ENCODE data around the gene ALAS1.

Gene ALAS1

GRCh38 chr3:52230461-52230860, 32.5 kb downstream of the ALAS1 start:
- Histone ChIP-seq H3K27me3 (ENCODE audit: control insufficient read depth, insufficient read depth, low read length) (no peaks in the 10 kb centered on the region), H3K27ac (ENCODE audit: low read depth, low read length) (no peak overlapping the region), H3K9ac (ENCODE audit: low read length) (no peak overlapping the region), H3K36me3 (ENCODE audit: control insufficient read depth, insufficient read depth, low read length) (peaks cover 34% of the 10 kb centered on the region), H3K4me1 (ENCODE audit: control insufficient read depth, insufficient read depth, low read length) (peaks cover 1% of the 10 kb centered on the region), H3K4me3 (ENCODE audit: low read length) (no peak overlapping the region)

GRCh38 chr3:52230889-52231499, 33.0 kb downstream of the ALAS1 start:
- peaks cover 4% of the 10 kb centered on the region for H3K4me1 ChIP-seq (ENCODE audit: control insufficient read depth, insufficient read depth, low read length)
- no peak overlapping the region for H3K27ac ChIP-seq (ENCODE audit: low read depth, low read length)
- H3K36me3 ChIP-seq (ENCODE audit: control insufficient read depth, insufficient read depth, low read length), result peaks cover 34% of the 10 kb centered on the region

GRCh38 chr3:52231502-52232278, 33.7 kb downstream of the ALAS1 start:
- no peaks in the 10 kb centered on the region for H3K27me3 ChIP-seq (ENCODE audit: control insufficient read depth, insufficient read depth, low read length)
- H3K36me3 ChIP-seq (ENCODE audit: control insufficient read depth, insufficient read depth, low read length), result peaks cover 34% of the 10 kb centered on the region
- no peak overlapping the region for H3K27ac ChIP-seq (ENCODE audit: low read depth, low read length)
- peak overlapping the region; percentile 21 for H3K4me3 ChIP-seq (ENCODE audit: low read length)
- H3K4me1 ChIP-seq (ENCODE audit: control insufficient read depth, insufficient read depth, low read length), result peaks cover 5% of the 10 kb centered on the region
- no peak overlapping the region for H3K9ac ChIP-seq (ENCODE audit: low read length)

More at GRCh38 chr3:52230889-52231499, 33.0 kb downstream of the ALAS1 start:
- no peak overlapping the region for H3K9ac ChIP-seq (ENCODE audit: low read length)
- no peak overlapping the region for H3K4me3 ChIP-seq (ENCODE audit: low read length)
- no peaks in the 10 kb centered on the region for H3K27me3 ChIP-seq (ENCODE audit: control insufficient read depth, insufficient read depth, low read length)

GRCh38 chr3:52232279-52233107, 34.5 kb downstream of the ALAS1 start:
- peaks cover 12% of the 10 kb centered on the region for H3K4me1 ChIP-seq (ENCODE audit: control insufficient read depth, insufficient read depth, low read length)
- H3K4me3 ChIP-seq (ENCODE audit: low read length), result no peak overlapping the region
- no peaks in the 10 kb centered on the region for H3K27me3 ChIP-seq (ENCODE audit: control insufficient read depth, insufficient read depth, low read length)
- no peak overlapping the region for H3K27ac ChIP-seq (ENCODE audit: low read depth, low read length)
- H3K9ac ChIP-seq (ENCODE audit: low read length), result no peak overlapping the region
- H3K36me3 ChIP-seq (ENCODE audit: control insufficient read depth, insufficient read depth, low read length), result peaks cover 34% of the 10 kb centered on the region

GRCh38 chr3:52233108-52233591, 35.2 kb downstream of the ALAS1 start:
- Histone ChIP-seq H3K27ac (ENCODE audit: low read depth, low read length) (no peak overlapping the region), H3K4me1 (ENCODE audit: control insufficient read depth, insufficient read depth, low read length) (peaks cover 18% of the 10 kb centered on the region), H3K27me3 (ENCODE audit: control insufficient read depth, insufficient read depth, low read length) (no peaks in the 10 kb centered on the region), H3K9ac (ENCODE audit: low read length) (no peak overlapping the region), H3K36me3 (ENCODE audit: control insufficient read depth, insufficient read depth, low read length) (peaks cover 34% of the 10 kb centered on the region), H3K4me3 (ENCODE audit: low read length) (no peak overlapping the region)

GRCh38 chr3:52233968-52234367, 36.0 kb downstream of the ALAS1 start:
- no peak overlapping the region for H3K27ac ChIP-seq (ENCODE audit: low read depth, low read length)
- H3K4me3 ChIP-seq (ENCODE audit: low read length), result no peak overlapping the region
- H3K9ac ChIP-seq (ENCODE audit: low read length), result no peak overlapping the region
- H3K36me3 ChIP-seq (ENCODE audit: control insufficient read depth, insufficient read depth, low read length), result peaks cover 33% of the 10 kb centered on the region
- no peaks in the 10 kb centered on the region for H3K27me3 ChIP-seq (ENCODE audit: control insufficient read depth, insufficient read depth, low read length)
- H3K4me1 ChIP-seq (ENCODE audit: control insufficient read depth, insufficient read depth, low read length), result peaks cover 21% of the 10 kb centered on the region

- Histone ChIP-seq H3K9ac (ENCODE audit: low read length) (no peak overlapping the region), H3K27ac (ENCODE audit: low read depth, low read length) (no peak overlapping the region), H3K4me3 (ENCODE audit: low read length) (no peak overlapping the region), H3K4me1 (ENCODE audit: control insufficient read depth, insufficient read depth, low read length) (peaks cover 21% of the 10 kb centered on the region), H3K27me3 (ENCODE audit: control insufficient read depth, insufficient read depth, low read length) (no peaks in the 10 kb centered on the region), H3K36me3 (ENCODE audit: control insufficient read depth, insufficient read depth, low read length) (peaks cover 24% of the 10 kb centered on the region)
Observed at GRCh38 chr3:52234516-52235447, 36.8 kb downstream of the ALAS1 start.

GRCh38 chr3:52236424-52236886, 38.5 kb downstream of the ALAS1 start:
- no peak overlapping the region for H3K4me3 ChIP-seq (ENCODE audit: low read length)
- no peak overlapping the region for H3K9ac ChIP-seq (ENCODE audit: low read length)
- peaks cover 11% of the 10 kb centered on the region for H3K36me3 ChIP-seq (ENCODE audit: control insufficient read depth, insufficient read depth, low read length)
- H3K27ac ChIP-seq (ENCODE audit: low read depth, low read length), result peak overlapping the region; percentile 10
- H3K4me1 ChIP-seq (ENCODE audit: control insufficient read depth, insufficient read depth, low read length), result peaks cover 24% of the 10 kb centered on the region
- H3K27me3 ChIP-seq (ENCODE audit: control insufficient read depth, insufficient read depth, low read length), result no peaks in the 10 kb centered on the region

GRCh38 chr3:52237006-52237656, 39.2 kb downstream of the ALAS1 start:
- peak overlapping the region; percentile 94 for H3K4me3 ChIP-seq (ENCODE audit: low read length)
- H3K36me3 ChIP-seq (ENCODE audit: control insufficient read depth, insufficient read depth, low read length), result peaks cover 7% of the 10 kb centered on the region
- peaks cover 24% of the 10 kb centered on the region for H3K4me1 ChIP-seq (ENCODE audit: control insufficient read depth, insufficient read depth, low read length)
- no peaks in the 10 kb centered on the region for H3K27me3 ChIP-seq (ENCODE audit: control insufficient read depth, insufficient read depth, low read length)
- peak overlapping the region; percentile 84 for H3K27ac ChIP-seq (ENCODE audit: low read depth, low read length)
- H3K9ac ChIP-seq (ENCODE audit: low read length), result no peak overlapping the region

GRCh38 chr3:52237657-52238172, 39.8 kb downstream of the ALAS1 start:
- Histone ChIP-seq H3K4me1 (ENCODE audit: control insufficient read depth, insufficient read depth, low read length) (peaks cover 24% of the 10 kb centered on the region), H3K4me3 (ENCODE audit: low read length) (peak overlapping the region; percentile 94), H3K36me3 (ENCODE audit: control insufficient read depth, insufficient read depth, low read length) (peaks cover 7% of the 10 kb centered on the region), H3K9ac (ENCODE audit: low read length) (peak overlapping the region; percentile 24), H3K27me3 (ENCODE audit: control insufficient read depth, insufficient read depth, low read length) (no peaks in the 10 kb centered on the region), H3K27ac (ENCODE audit: low read depth, low read length) (peak overlapping the region; percentile 84)

GRCh38 chr3:52238193-52238760, 40.3 kb downstream of the ALAS1 start:
- peak overlapping the region; percentile 84 for H3K27ac ChIP-seq (ENCODE audit: low read depth, low read length)
- peaks cover 24% of the 10 kb centered on the region for H3K4me1 ChIP-seq (ENCODE audit: control insufficient read depth, insufficient read depth, low read length)
- H3K9ac ChIP-seq (ENCODE audit: low read length), result peak overlapping the region; percentile 24
- peak overlapping the region; percentile 94 for H3K4me3 ChIP-seq (ENCODE audit: low read length)
- H3K27me3 ChIP-seq (ENCODE audit: control insufficient read depth, insufficient read depth, low read length), result no peaks in the 10 kb centered on the region
- peaks cover 7% of the 10 kb centered on the region for H3K36me3 ChIP-seq (ENCODE audit: control insufficient read depth, insufficient read depth, low read length)
